PC-9 (cell line): ENCODE data around the gene DLGAP1.

Experiments used
- CTCF ChIP-seq: fragments of 200-600 bp; sonication (generic); conservative IDR thresholded peaks from 2 replicates; pipeline ENCODE4 v1.6.1; 2017; ENCODE audit warnings: mixed run types, antibody characterized with exemption, mild to moderate bottlenecking, moderate library complexity
- EZH2 ChIP-seq: fragments of 200-600 bp; sonication (generic); IDR thresholded peaks from 2 replicates; pipeline ENCODE4 v1.8.0; 2017; ENCODE audit warnings: antibody characterized with exemption, low read depth

GRCh38 chr18:4143585-4143984 lies 311.5 kb downstream of the DLGAP1 start:
- TF ChIP-seq CTCF = no peak
- no peak for TF ChIP-seq EZH2
